B cell (primary cell): ENCODE measurements around the gene AMH. TPM values are rescaled to one million over a fixed set of nuclear protein-coding genes. Genes with fewer than 3 reads are reported as not detected.

Experiments
- ATAC-seq: fragments of 200-7000 bp; cut with Tn5 transposase; one replicate; pipeline ENCODE4 v1.10.0; 2021; ENCODE audit warnings: low read depth, mild to moderate bottlenecking, moderate number of reproducible peaks, moderate library complexity
- CTCF ChIA-PET: fragments of 350-600 bp; sonication (Branson Sonifier 250); formaldehyde crosslinking; loops from one replicate; lab custom pipeline; 2021; ENCODE audit warnings: antibody characterized with exemption, inconsistent platforms; lab: Charles Lee
- POLR2A ChIA-PET: fragments of 350-600 bp; sonication (Branson Sonifier 250); formaldehyde crosslinking; loops from one replicate; lab custom pipeline; 2021; ENCODE audit warnings: antibody characterized with exemption; lab: Charles Lee
- DNase-seq: peaks from one replicate; pipeline ENCODE4 v3.0.0; 2013
- H2AFZ ChIP-seq: 2 replicates; pipeline ENCODE4 v1.6.1; 2012; ENCODE audit warnings: mild to moderate bottlenecking, low read depth, low read length; ENCODE audit not compliant: insufficient read depth, poor library complexity, severe bottlenecking
- H3K27ac ChIP-seq, 2 donors: 1 replicate in 1 of 2; 2 replicates in 1 of 2; pipeline ENCODE4 v1.5.1; 2012 to 2013; ENCODE audit warnings: low read length in 2 of 2, mild to moderate bottlenecking in 2 of 2, moderate library complexity in 1 of 2
- H3K27me3 ChIP-seq, 4 experiments: fragments of 200-600 bp in 1 of 4; sonication (generic) in 1 of 4; replicated peaks in 1 of 4; 1 replicate in 2 of 4; 2 replicates in 2 of 4; pipeline versions ENCODE4 v1.6.1 to v1.7.0; 2013 to 2016; ENCODE audit warnings: low read length in 3 of 4, mild to moderate bottlenecking in 2 of 4, mixed read lengths in 1 of 4, moderate library complexity in 1 of 4; ENCODE audit not compliant: insufficient read depth in 4 of 4, control insufficient read depth in 3 of 4; ENCODE audit errors: control extremely low read depth in 1 of 4
- H3K36me3 ChIP-seq, 2 experiments: replicated peaks in 1 of 2; 1 replicate in 1 of 2; 2 replicates in 1 of 2; pipeline versions ENCODE4 v1.6.1 to v1.7.1; 2013; ENCODE audit warnings: low read length in 1 of 2; ENCODE audit not compliant: insufficient read depth in 2 of 2, control insufficient read depth in 1 of 2; ENCODE audit errors: control extremely low read depth in 1 of 2, extremely low read depth in 1 of 2
- H3K4me1 ChIP-seq, 2 donors: fragments of 200-600 bp in 1 of 2; sonication (generic) in 1 of 2; 1 replicate in 1 of 2; 2 replicates in 1 of 2; pipeline versions ENCODE4 v1.5.1 to v1.6.1; 2013 to 2017; ENCODE audit warnings: low read length in 2 of 2; ENCODE audit not compliant: control insufficient read depth in 2 of 2, insufficient read depth in 2 of 2
- H3K4me2 ChIP-seq: replicated peaks from 2 replicates; pipeline ENCODE3; 2012; ENCODE audit warnings: mild to moderate bottlenecking, low read depth, low read length; ENCODE audit not compliant: poor library complexity, severe bottlenecking
- H3K4me3 ChIP-seq, 5 experiments: fragments of 200-600 bp in 1 of 5; sonication (generic) in 1 of 5; 1 replicate in 3 of 5; 2 replicates in 2 of 5; pipeline versions ENCODE4 v1.5.1 to v1.7.0; 2011 to 2016; ENCODE audit warnings: low read length in 4 of 5, mild to moderate bottlenecking in 4 of 5, low read depth in 2 of 5, control low read depth in 1 of 5, moderate library complexity in 1 of 5; ENCODE audit not compliant: insufficient read depth in 1 of 5; ENCODE audit errors: control extremely low read depth in 1 of 5, extremely low read depth in 1 of 5
- H3K79me2 ChIP-seq: fragments of 200-600 bp; sonication (generic); one replicate; pipeline ENCODE4 v1.6.0; 2016; ENCODE audit warnings: low read length; ENCODE audit not compliant: control insufficient read depth, insufficient read depth
- H3K9ac ChIP-seq: fragments of 200-600 bp; sonication (generic); 2 replicates; pipeline ENCODE4 v1.6.1; 2017; ENCODE audit warnings: mild to moderate bottlenecking, low read length, moderate library complexity
- H3K9me3 ChIP-seq, 3 donors: one replicate each; pipeline versions ENCODE4 v1.6.1 to v1.7.1; 2013; ENCODE audit warnings: low read length in 2 of 3; ENCODE audit not compliant: control insufficient read depth in 2 of 3, insufficient read depth in 1 of 3; ENCODE audit errors: control extremely low read depth in 1 of 3
- H4K20me1 ChIP-seq: 2 replicates; pipeline ENCODE4 v1.6.0; 2012; ENCODE audit warnings: mild to moderate bottlenecking, low read length; ENCODE audit not compliant: insufficient read depth, control insufficient read depth, poor library complexity, severe bottlenecking
- H3K27ac Mint-ChIP-seq: one replicate; pipeline ENCODE4 v1.8.0; 2021; ENCODE audit warnings: mixed read lengths
- H3K27me3 Mint-ChIP-seq: one replicate; pipeline ENCODE4 v1.8.0; 2021; ENCODE audit warnings: mixed read lengths
- H3K4me1 Mint-ChIP-seq: one replicate; pipeline ENCODE4 v1.8.0; 2021; ENCODE audit warnings: mixed read lengths
- H3K4me3 Mint-ChIP-seq: one replicate; pipeline ENCODE4 v1.8.0; 2021; ENCODE audit warnings: mixed read lengths
- H3K9me3 Mint-ChIP-seq: one replicate; pipeline ENCODE4 v1.8.0; 2022; ENCODE audit warnings: mixed read lengths; ENCODE audit not compliant: insufficient read depth
- EZH2 ChIP-seq: IDR thresholded peaks from 2 replicates; pipeline ENCODE4 v1.6.1; 2012; ENCODE audit warnings: borderline replicate concordance, low read depth, mild to moderate bottlenecking, moderate library complexity, low read length; ENCODE audit not compliant: insufficient read depth, poor library complexity, severe bottlenecking
- WGBS: methylation state at CpG from one replicate; pipeline ENCODE4 v1.1.5; 2013; ENCODE audit warnings: missing lambda C conversion rate; ENCODE audit not compliant: insufficient coverage; 5-methylcytosine and 5-hydroxymethylcytosine counted together
- intact Hi-C: fragments of 100-400 bp; cut with micrococcal nuclease; formaldehyde crosslinking; loops from one replicate; pipeline ENCODE4 v1.10.0; 2022
- polyA plus RNA-seq: library from polyadenylated mRNA; depleted of rRNA; stranded (reverse); fragments of >200 nt; gene quantifications from 2 replicates; pipeline ENCODE4 v1.2.3, GENCODE V29; 2012
- total RNA-seq, 2 donors: library from RNA; stranded (reverse); fragments of 120-200 nt in 1 of 2; gene quantifications; 1 replicate in 1 of 2; 2 replicates in 1 of 2; pipeline versions ENCODE4 v1.2.3 to v1.2.4, GENCODE V29; 2013 to 2022
- TF ChIP-seq, protein P1 (sequence below): fragments of 200-600 bp; IDR thresholded peaks from one replicate; pipeline ENCODE4 v1.8.0; 2022; ENCODE audit warnings: antibody characterized with exemption, mild to moderate bottlenecking

Gene AMH
- total and polyA plus RNA-seq, 2 donors (not counting 1 experiment from before 2014, with no cell fraction given) = 1.5 to 4.5 TPM

DNA sequence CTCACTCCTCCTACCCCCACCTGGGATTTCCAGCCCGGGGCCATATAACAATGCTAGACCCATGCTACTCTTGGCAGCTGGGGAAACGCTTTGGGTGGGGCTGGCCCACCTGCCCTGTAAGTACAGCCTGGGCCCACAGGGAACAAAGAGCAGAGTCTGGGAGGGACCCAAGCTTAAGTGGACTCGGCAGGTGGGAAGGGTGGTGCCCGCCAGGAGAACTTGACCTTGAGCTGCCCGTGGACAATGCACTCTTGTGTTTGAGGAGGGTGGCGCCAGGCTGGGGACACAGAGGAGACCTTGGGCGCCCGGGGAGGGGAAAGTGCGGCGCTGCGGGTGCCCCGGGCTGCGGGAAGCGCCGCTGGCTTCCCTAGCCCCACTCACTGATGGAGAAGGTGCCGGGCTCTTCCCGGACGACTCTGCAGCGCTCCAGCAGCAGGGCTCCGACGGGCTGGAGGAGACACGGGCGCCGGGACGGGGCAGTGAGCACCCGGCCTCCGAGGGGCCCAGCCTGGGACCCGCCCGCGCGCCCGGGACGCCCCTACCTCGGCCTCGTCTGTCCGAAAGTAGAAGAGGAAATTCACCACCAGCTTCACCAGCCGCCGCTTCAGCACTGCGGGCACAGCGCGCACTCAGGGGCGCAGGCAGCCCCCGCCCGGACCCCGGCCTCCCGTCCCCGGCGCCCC, 13.6 kb upstream of the AMH start:
- no peaks in the 10 kb centered on the region for H3K27me3 Mint-ChIP-seq
- H3K79me2 ChIP-seq = peaks cover 86% of the 10 kb centered on the region
- H3K27me3 ChIP-seq = no peaks in the 10 kb centered on the region
- H3K4me1 ChIP-seq = peaks cover 45 to 56% of the 10 kb centered on the region in 2 donors
- TF ChIP-seq, protein P1, sequence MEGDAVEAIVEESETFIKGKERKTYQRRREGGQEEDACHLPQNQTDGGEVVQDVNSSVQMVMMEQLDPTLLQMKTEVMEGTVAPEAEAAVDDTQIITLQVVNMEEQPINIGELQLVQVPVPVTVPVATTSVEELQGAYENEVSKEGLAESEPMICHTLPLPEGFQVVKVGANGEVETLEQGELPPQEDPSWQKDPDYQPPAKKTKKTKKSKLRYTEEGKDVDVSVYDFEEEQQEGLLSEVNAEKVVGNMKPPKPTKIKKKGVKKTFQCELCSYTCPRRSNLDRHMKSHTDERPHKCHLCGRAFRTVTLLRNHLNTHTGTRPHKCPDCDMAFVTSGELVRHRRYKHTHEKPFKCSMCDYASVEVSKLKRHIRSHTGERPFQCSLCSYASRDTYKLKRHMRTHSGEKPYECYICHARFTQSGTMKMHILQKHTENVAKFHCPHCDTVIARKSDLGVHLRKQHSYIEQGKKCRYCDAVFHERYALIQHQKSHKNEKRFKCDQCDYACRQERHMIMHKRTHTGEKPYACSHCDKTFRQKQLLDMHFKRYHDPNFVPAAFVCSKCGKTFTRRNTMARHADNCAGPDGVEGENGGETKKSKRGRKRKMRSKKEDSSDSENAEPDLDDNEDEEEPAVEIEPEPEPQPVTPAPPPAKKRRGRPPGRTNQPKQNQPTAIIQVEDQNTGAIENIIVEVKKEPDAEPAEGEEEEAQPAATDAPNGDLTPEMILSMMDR = no peak
- TF ChIP-seq EZH2 = no peak
- ChIA-PET POLR2A (interaction anchor here (0.6 to 2.5 kb wide), 12 partner anchors 8 to 84 kb away, joined by 3 to 10 read pairs (median 4); no protein-coding TSS in a partner anchor), CTCF (interaction anchor here (0.6 to 2.3 kb wide), 18 partner anchors 17 to 211 kb away, joined by 3 to 12 read pairs (median 4); partner anchors contain the start of gene AP3D1)
- peak overlapping the region in 1 of 2 donors; percentile 97 for H3K27ac ChIP-seq
- H3K36me3 ChIP-seq = peaks cover 0 to 42% of the 10 kb centered on the region in 2 experiments
- H3K27ac Mint-ChIP-seq = peak overlapping the region; percentile 98
- under 1% methylated on average over 48 of the region's 48 CpGs for WGBS
- intact Hi-C loops = loop anchor here (1.0 to 2.0 kb wide), 13 partner anchors 11 to 239 kb away; partner anchors contain the start of genes AP3D1, LMNB2 and TIMM13
- DNase-seq (no peak), ATAC-seq (peak; percentile 4)
- no peaks in the 10 kb centered on the region for H3K9me3 Mint-ChIP-seq
- peaks cover 89% of the 10 kb centered on the region for H4K20me1 ChIP-seq
- peaks cover 57% of the 10 kb centered on the region for H3K4me1 Mint-ChIP-seq
- peak overlapping the region; percentile 88 for H2AFZ ChIP-seq
- H3K9ac ChIP-seq = peak overlapping the region; percentile 89
- H3K4me3 ChIP-seq = peak overlapping the region; percentile 19 to 94 (median 70)
- peak overlapping the region; percentile 86 for H3K4me2 ChIP-seq
- peak overlapping the region; percentile 93 for H3K4me3 Mint-ChIP-seq
- peaks cover 0 to 6% (median 0%) of the 10 kb centered on the region in 3 donors for H3K9me3 ChIP-seq

DNA sequence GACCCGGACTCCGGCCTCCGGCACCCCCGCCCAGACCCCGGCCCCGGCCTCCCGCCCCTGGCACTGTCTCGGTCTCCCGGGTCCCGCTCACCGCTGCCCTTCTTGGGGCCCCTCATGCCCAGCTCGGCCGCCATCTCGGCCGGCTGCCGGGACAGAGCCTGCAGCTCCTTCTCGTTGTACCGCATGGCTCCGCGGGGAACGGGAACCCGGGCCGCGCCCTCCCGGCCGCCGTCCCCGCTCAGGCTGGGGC, 13.1 kb upstream of the AMH start:
- no peak for ATAC-seq
- intact Hi-C loops = loop anchor here (1.0 to 2.0 kb wide), 13 partner anchors 12 to 239 kb away; partner anchors contain the start of genes AP3D1, LMNB2 and TIMM13
- peak overlapping the region; percentile 98 for H3K27ac Mint-ChIP-seq
- H2AFZ ChIP-seq = peak overlapping the region; percentile 88
- peak overlapping the region; percentile 93 for H3K4me3 Mint-ChIP-seq
- H3K27ac ChIP-seq = peak overlapping the region; percentile 24 to 97
- peaks cover 90% of the 10 kb centered on the region for H4K20me1 ChIP-seq
- H3K27me3 Mint-ChIP-seq = no peaks in the 10 kb centered on the region
- peaks cover 0 to 6% (median 0%) of the 10 kb centered on the region in 3 donors for H3K9me3 ChIP-seq
- TF ChIP-seq, protein P1 = no peak
- peak overlapping the region; percentile 86 for H3K4me2 ChIP-seq
- ChIA-PET CTCF (interaction anchor here (0.6 to 2.3 kb wide), 17 partner anchors 17 to 211 kb away, joined by 3 to 12 read pairs (median 4); partner anchors contain the start of gene AP3D1), POLR2A (interaction anchor here (0.6 to 2.5 kb wide), 11 partner anchors 9 to 84 kb away, joined by 3 to 10 read pairs (median 4); no protein-coding TSS in a partner anchor)
- 0% methylated on average over 28 of the region's 28 CpGs for WGBS
- H3K36me3 ChIP-seq = peaks cover 0 to 38% of the 10 kb centered on the region in 2 experiments
- peak overlapping the region; percentile 89 for H3K9ac ChIP-seq
- no peak for DNase-seq
- H3K9me3 Mint-ChIP-seq = no peaks in the 10 kb centered on the region
- H3K79me2 ChIP-seq = peaks cover 88% of the 10 kb centered on the region
- peaks cover 61% of the 10 kb centered on the region for H3K4me1 Mint-ChIP-seq
- peaks cover 46 to 61% of the 10 kb centered on the region in 2 donors for H3K4me1 ChIP-seq
- no peaks in the 10 kb centered on the region for H3K27me3 ChIP-seq
- peak overlapping the region in 4 of 5 experiments; percentile 57 to 94 (median 77) for H3K4me3 ChIP-seq
